K562 (cell line): ENCODE results near the gene SDR9C7. TPM values are rescaled to one million over a fixed set of nuclear protein-coding genes. Genes with fewer than 3 reads are reported as not detected.
A peak's percentile ranks its signal among the peaks of the same experiment; 100 is the strongest.

Experiments used
- ATAC-seq: fragments of 200-7000 bp; cut with Tn5 transposase; 3 replicates; pipeline ENCODE4 v1.9.1; 2020; ENCODE audit warnings: moderate library complexity
- BruUV-seq: library from RNA; stranded (reverse); fragments of 400-500 nt; replicated peaks from 2 replicates; lab custom pipeline; 2021; lab: Mats Ljungman, UMichigan
- CTCF ChIA-PET: fragments of 300-600 bp; formaldehyde crosslinking; extraction: SDS; loops from one replicate; lab custom pipeline; 2021; ENCODE audit warnings: low intra/inter-chr PET ratio; lab: Yijun Ruan, JAX
- POLR2A ChIA-PET: fragments of 300-600, 350-650 bp; sonication (Branson Sonifier 250); formaldehyde crosslinking; extraction: SDS; loops from one replicate; lab custom pipeline; 2021; ENCODE audit warnings: antibody characterized with exemption, inconsistent platforms; lab: Yijun Ruan, JAX
- DNase-seq, 4 experiments: peaks; one replicate each; pipeline versions ENCODE4 v3.0.0 to v3.0.0-alpha.2; 2011 to 2018; ENCODE audit warnings: low spot score in 3 of 4, mixed read lengths in 3 of 4; ENCODE audit errors: extremely low read depth in 1 of 4
- FAIRE-seq: peaks from 2 replicates; lab custom pipeline; 2011; peaks lifted over from hg19 to GRCh38; lab: Jason Lieb, UNC
- H2AFZ ChIP-seq: 2 replicates; pipeline ENCODE4 v1.6.0; 2011; ENCODE audit warnings: low read depth, low read length, control low read depth, inconsistent platforms
- H3K27ac ChIP-seq: fragments of 200-600 bp; 3 replicates; pipeline ENCODE4 v1.8.0; 2011; ENCODE audit warnings: low read depth, mild to moderate bottlenecking, control low read depth, inconsistent platforms, low read length, moderate library complexity, mixed read lengths; ENCODE audit errors: extremely low read depth
- H3K27me3 ChIP-seq, 2 experiments: fragments of 300-600 bp in 1 of 2; 2 replicates in 1 of 2; 3 replicates in 1 of 2; pipeline versions ENCODE4 v1.6.0 to v1.8.0; 2011; ENCODE audit warnings: inconsistent platforms in 2 of 2, low read length in 2 of 2, mild to moderate bottlenecking in 1 of 2, mixed read lengths in 1 of 2, moderate library complexity in 1 of 2; ENCODE audit not compliant: control insufficient read depth in 2 of 2, insufficient read depth in 2 of 2
- H3K36me3 ChIP-seq: fragments of 300-600 bp; 3 replicates; pipeline ENCODE4 v1.8.0; 2011; ENCODE audit warnings: mild to moderate bottlenecking, low read length, inconsistent platforms; ENCODE audit not compliant: control insufficient read depth, insufficient read depth
- H3K4me1 ChIP-seq, 2 experiments: fragments of 200-600 bp in 1 of 2; replicated peaks in 1 of 2; 2 replicates in 1 of 2; 3 replicates in 1 of 2; pipeline versions ENCODE4 v1.5.1 to v1.8.0; 2011; ENCODE audit warnings: inconsistent platforms in 2 of 2, low read length in 2 of 2, mild to moderate bottlenecking in 1 of 2, mixed read lengths in 1 of 2, moderate library complexity in 1 of 2; ENCODE audit not compliant: control insufficient read depth in 2 of 2, insufficient read depth in 2 of 2
- H3K4me2 ChIP-seq: 2 replicates; pipeline ENCODE4 v1.6.1; 2011; ENCODE audit warnings: low read length, control low read depth, inconsistent platforms, mixed read lengths; ENCODE audit not compliant: insufficient read depth
- H3K4me3 ChIP-seq: fragments of 200-600 bp; sonication (generic), shearing (Covaris generic); 2 replicates; pipeline ENCODE4 v1.5.1; 2016; ENCODE audit warnings: control low read depth, inconsistent platforms
- H3K79me2 ChIP-seq: fragments of 200-600 bp; 3 replicates; pipeline ENCODE4 v1.8.0; 2011; ENCODE audit warnings: low read length, inconsistent platforms; ENCODE audit not compliant: control insufficient read depth, insufficient read depth
- H3K9ac ChIP-seq, 2 experiments: 2 replicates each; pipeline versions ENCODE4 v1.6.0 to v1.6.1; 2011; ENCODE audit warnings: low read depth in 2 of 2, low read length in 2 of 2, control low read depth in 1 of 2, inconsistent platforms in 1 of 2, mild to moderate bottlenecking in 1 of 2, mixed read lengths in 1 of 2; ENCODE audit not compliant: insufficient read depth in 1 of 2
- H3K9me1 ChIP-seq: one replicate; pipeline ENCODE4 v1.6.0; 2011; ENCODE audit warnings: inconsistent platforms, mild to moderate bottlenecking, low read length, moderate library complexity; ENCODE audit not compliant: control insufficient read depth, insufficient read depth
- H3K9me3 ChIP-seq: replicated peaks from 2 replicates; pipeline ENCODE4 v1.5.1; 2011; ENCODE audit warnings: low read depth, low read length, inconsistent platforms; ENCODE audit not compliant: control insufficient read depth, insufficient read depth
- H4K20me1 ChIP-seq: replicated peaks from 2 replicates; pipeline ENCODE4 v1.6.1; 2011; ENCODE audit warnings: low read length, inconsistent platforms, mixed read lengths; ENCODE audit not compliant: control insufficient read depth, insufficient read depth
- BHLHE40 ChIP-seq: IDR thresholded peaks from 2 replicates; pipeline ENCODE4 v1.6.1; 2011; ENCODE audit warnings: low read length, improper control_type of control experiment
- HNRNPK ChIP-seq: fragments of 200-400 bp; formaldehyde crosslinking; IDR thresholded peaks from one replicate; pipeline ENCODE4 v1.6.1; 2018; ENCODE audit warnings: mild to moderate bottlenecking, low read depth, low read length; ENCODE audit not compliant: poor library complexity, severe bottlenecking
- NRF1 ChIP-seq, 2 experiments: fragments of 450-650 bp; IDR thresholded peaks in 1 of 2; conservative IDR thresholded peaks in 1 of 2; 2 replicates each; pipeline ENCODE4 v1.6.1; 2014; ENCODE audit warnings: mild to moderate bottlenecking in 2 of 2
- PPARD ChIP-seq: fragments of 250-450 bp; sonication (Bioruptor Pico); IDR thresholded peaks from 2 replicates; pipeline ENCODE4 v1.8.0; 2022; ENCODE audit warnings: inconsistent platforms, mild to moderate bottlenecking, moderate library complexity
- TSHZ1 ChIP-seq: fragments of 250-450 bp; sonication (Bioruptor Pico); IDR thresholded peaks from 2 replicates; pipeline ENCODE4 v1.4.0; 2020; ENCODE audit warnings: mild to moderate bottlenecking, moderate library complexity
- ZBED1 ChIP-seq: IDR thresholded peaks from 2 replicates; pipeline ENCODE4 v1.6.1; 2014
- ZBTB17 ChIP-seq: fragments of 450-650 bp; formaldehyde crosslinking; IDR thresholded peaks from 2 replicates; pipeline ENCODE4 v1.4.0; 2020; ENCODE audit warnings: mild to moderate bottlenecking
- ZSCAN29 ChIP-seq: fragments of 450-650 bp; IDR thresholded peaks from 2 replicates; pipeline ENCODE4 v1.6.1; 2017
- WGBS: fragments of 100-300 bp; shearing (Covaris generic); methylation state at CpG from one replicate; pipeline ENCODE4 v1.1.6; 2016; ENCODE audit warnings: low coverage, mixed read lengths; ENCODE audit not compliant: insufficient coverage; ENCODE audit errors: missing lambda C conversion rate; 5-methylcytosine and 5-hydroxymethylcytosine counted together
- in situ Hi-C: fragments of 300-500 bp; cut with MboI; formaldehyde crosslinking; loops from 4 replicates; pipeline ENCODE4 v1.15.0; 2018; ENCODE audit warnings: inconsistent platforms, mixed read lengths
- intact Hi-C: fragments of 100-400 bp; cut with micrococcal nuclease; formaldehyde crosslinking; loops from 2 replicates; pipeline ENCODE4 v1.14.2; 2022
- polyA plus RNA-seq, 8 experiments: library from polyadenylated mRNA; depleted of rRNA in 4 of 8; stranded (reverse) in 5 of 8; unstranded in 3 of 8; fragments of >200 nt; fragmentation: Nextera tagmentation in 2 of 8; fragmentation: Illumina TruSeq in 1 of 8; extraction: Ambion mirVana in 2 of 8; extraction: Trizol in 1 of 8; gene quantifications; 2 replicates each; pipeline versions ENCODE4 v1.2.1 to v1.2.3, GENCODE V29; 2011 to 2014; ENCODE audit warnings: inconsistent platforms in 1 of 8, missing spikeins in 1 of 8
- total RNA-seq, 7 experiments: library from RNA; depleted of rRNA in 6 of 7; stranded (reverse); fragments of >200 nt in 6 of 7; fragmentation: Illumina TruSeq in 2 of 7; extraction: Trizol in 2 of 7; gene quantifications; 2 replicates each; pipeline versions ENCODE4 v1.2.1 to v1.2.3, GENCODE V29; 2011 to 2021; ENCODE audit warnings: low replicate concordance in 1 of 7
- TF ChIP-seq, protein P1 (sequence below): sonication (generic); formaldehyde crosslinking; IDR thresholded peaks from 2 replicates; pipeline ENCODE4 v1.8.0; 2023; ENCODE audit warnings: mild to moderate bottlenecking, missing genetic modification reagents
- TF ChIP-seq, protein P2 (sequence below): fragments of 450-650 bp; IDR thresholded peaks from 2 replicates; pipeline ENCODE4 v1.6.1; 2017; ENCODE audit warnings: antibody characterized with exemption, mild to moderate bottlenecking

Gene SDR9C7
- total and polyA plus RNA-seq, 9 of the 15 experiments (the other 6 are each of a cell fraction or from before 2014, with no cell fraction given), result 0.04 to 0.59 (median 0.06) TPM; not detected in 6

DNA sequence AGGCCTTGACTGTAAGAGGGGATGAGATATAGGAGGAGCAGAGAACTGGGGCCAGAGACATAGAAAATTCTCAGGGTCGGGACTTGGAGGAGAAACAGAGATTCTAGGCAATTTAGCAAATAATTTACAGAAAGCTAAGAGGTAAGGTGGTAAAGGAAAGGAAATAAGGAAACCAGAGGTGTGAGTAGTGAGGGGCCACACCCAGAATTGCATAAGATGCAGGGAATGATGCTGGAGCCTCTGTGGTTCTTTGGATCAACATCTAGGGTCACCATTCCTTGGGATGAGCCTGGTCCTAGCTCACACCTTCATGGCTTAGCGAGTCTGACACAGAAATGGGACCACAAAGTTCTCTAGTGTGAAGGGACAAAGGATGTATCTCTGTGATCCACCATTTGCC lies 949 bp upstream of the SDR9C7 start (continued):
- TF ChIP-seq ZSCAN29, result no peak

DNA sequence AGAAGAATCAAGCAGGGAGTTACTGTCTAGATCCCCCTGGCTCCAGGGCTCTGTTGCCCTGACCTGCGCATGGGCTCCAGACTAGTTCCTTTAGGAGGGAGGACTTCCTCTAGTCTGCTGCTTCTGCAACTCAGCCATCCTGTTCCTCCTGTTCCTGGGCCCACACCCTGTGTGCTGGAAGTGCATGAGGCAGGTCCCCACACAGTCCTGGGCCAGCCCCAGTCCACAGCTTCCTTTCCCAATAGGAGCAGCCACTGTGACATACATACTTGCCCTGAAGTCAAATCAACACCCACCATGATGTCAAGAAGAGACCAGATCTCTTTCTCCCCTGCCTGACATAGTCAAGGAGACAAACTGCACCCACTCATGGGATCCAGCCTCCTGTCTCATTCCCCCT lies 1.3 kb downstream of the SDR9C7 start:
- POLR2A ChIA-PET, result interaction anchor here (0.9 kb wide), 1 partner anchor 93 kb away, joined by 4 read pairs; no protein-coding TSS in a partner anchor
- Histone ChIP-seq H3K9me3 (no peaks in the 10 kb centered on the region), H3K27ac (peak overlapping the region; percentile 13; the same call in 2 of the 3 replicates), H2AFZ (peak overlapping the region; percentile 79), H3K4me2 (no peak overlapping the region), H3K9ac (peak overlapping the region in 1 of 2 experiments; percentile 80; a peak in 3 of 4 replicates), H3K36me3 (no peaks in the 10 kb centered on the region), H3K4me3 (no peak overlapping the region), H4K20me1 (no peaks in the 10 kb centered on the region), H3K4me1 (peaks cover 34 to 43% of the 10 kb centered on the region in 2 experiments), H3K27me3 (no peaks in the 10 kb centered on the region), H3K9me1 (no peaks in the 10 kb centered on the region), H3K79me2 (no peaks in the 10 kb centered on the region)
- no peak for FAIRE-seq
- intact Hi-C loops (loop anchor here (5.0 kb wide), 1 partner anchor 54 kb away; no protein-coding TSS in a partner anchor), in situ Hi-C loops (no loop called here)
- CTCF ChIA-PET, result no interaction called here
- peak; percentile 35 for ATAC-seq
- 100% methylated on average over 1 of the region's 1 CpG for WGBS
- BruUV-seq, result no TSS peak
- peak in 2 of 4 experiments; percentile 18 to 40 for DNase-seq
- TF ChIP-seq TSHZ1 (CRISPR knock-in tag) (no peak), ZBTB17 (peak; percentile 22; the same call in 1 of the 2 replicates), PPARD (CRISPR knock-in tag) (no peak), BHLHE40 (no peak), NRF1 (conservative IDR thresholded peaks at IDR 0.05 in 1 of 2, IDR thresholded peaks at IDR 0.05 in 1 of 2) (peak in 1 of 2 experiments; percentile 43; a peak in 2 of 4 replicates), ZBED1 (no peak), HNRNPK (no peak)
- TF ChIP-seq, protein P1, sequence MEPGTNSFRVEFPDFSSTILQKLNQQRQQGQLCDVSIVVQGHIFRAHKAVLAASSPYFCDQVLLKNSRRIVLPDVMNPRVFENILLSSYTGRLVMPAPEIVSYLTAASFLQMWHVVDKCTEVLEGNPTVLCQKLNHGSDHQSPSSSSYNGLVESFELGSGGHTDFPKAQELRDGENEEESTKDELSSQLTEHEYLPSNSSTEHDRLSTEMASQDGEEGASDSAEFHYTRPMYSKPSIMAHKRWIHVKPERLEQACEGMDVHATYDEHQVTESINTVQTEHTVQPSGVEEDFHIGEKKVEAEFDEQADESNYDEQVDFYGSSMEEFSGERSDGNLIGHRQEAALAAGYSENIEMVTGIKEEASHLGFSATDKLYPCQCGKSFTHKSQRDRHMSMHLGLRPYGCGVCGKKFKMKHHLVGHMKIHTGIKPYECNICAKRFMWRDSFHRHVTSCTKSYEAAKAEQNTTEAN (CRISPR knock-in tag), result no peak
- TF ChIP-seq, protein P2, sequence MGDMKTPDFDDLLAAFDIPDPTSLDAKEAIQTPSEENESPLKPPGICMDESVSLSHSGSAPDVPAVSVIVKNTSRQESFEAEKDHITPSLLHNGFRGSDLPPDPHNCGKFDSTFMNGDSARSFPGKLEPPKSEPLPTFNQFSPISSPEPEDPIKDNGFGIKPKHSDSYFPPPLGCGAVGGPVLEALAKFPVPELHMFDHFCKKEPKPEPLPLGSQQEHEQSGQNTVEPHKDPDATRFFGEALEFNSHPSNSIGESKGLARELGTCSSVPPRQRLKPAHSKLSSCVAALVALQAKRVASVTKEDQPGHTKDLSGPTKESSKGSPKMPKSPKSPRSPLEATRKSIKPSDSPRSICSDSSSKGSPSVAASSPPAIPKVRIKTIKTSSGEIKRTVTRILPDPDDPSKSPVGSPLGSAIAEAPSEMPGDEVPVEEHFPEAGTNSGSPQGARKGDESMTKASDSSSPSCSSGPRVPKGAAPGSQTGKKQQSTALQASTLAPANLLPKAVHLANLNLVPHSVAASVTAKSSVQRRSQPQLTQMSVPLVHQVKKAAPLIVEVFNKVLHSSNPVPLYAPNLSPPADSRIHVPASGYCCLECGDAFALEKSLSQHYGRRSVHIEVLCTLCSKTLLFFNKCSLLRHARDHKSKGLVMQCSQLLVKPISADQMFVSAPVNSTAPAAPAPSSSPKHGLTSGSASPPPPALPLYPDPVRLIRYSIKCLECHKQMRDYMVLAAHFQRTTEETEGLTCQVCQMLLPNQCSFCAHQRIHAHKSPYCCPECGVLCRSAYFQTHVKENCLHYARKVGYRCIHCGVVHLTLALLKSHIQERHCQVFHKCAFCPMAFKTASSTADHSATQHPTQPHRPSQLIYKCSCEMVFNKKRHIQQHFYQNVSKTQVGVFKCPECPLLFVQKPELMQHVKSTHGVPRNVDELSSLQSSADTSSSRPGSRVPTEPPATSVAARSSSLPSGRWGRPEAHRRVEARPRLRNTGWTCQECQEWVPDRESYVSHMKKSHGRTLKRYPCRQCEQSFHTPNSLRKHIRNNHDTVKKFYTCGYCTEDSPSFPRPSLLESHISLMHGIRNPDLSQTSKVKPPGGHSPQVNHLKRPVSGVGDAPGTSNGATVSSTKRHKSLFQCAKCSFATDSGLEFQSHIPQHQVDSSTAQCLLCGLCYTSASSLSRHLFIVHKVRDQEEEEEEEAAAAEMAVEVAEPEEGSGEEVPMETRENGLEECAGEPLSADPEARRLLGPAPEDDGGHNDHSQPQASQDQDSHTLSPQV, result peak; percentile 51; the same call in 1 of the 2 replicates
